Peyer's patch (tissue), 4 donors: ENCODE measurements around the gene ZNF595. TPM values are rescaled to one million over a fixed set of nuclear protein-coding genes. Genes with fewer than 3 reads are reported as not detected.
"Not testable (repeated sequence)": the region's sequence is repeated elsewhere in the genome, so short reads cannot be mapped to it uniquely, and the experiment has no call there.

Experiments used
- DNase-seq, 3 donors: peaks; one replicate each; pipeline ENCODE4 v3.0.0-alpha.2; 2017 to 2019
- H3K27ac ChIP-seq, 4 donors: fragments of 200-600 bp; sonication (generic); one replicate each; pipeline ENCODE4 v1.5.1; 2016 to 2019
- H3K27me3 ChIP-seq, 2 donors: fragments of 200-600 bp; sonication (generic); one replicate each; pipeline ENCODE4 v1.5.1; 2019
- H3K36me3 ChIP-seq, 3 donors: fragments of 200-600 bp; sonication (generic); one replicate each; pipeline ENCODE4 v1.5.1; 2016 to 2019
- H3K4me1 ChIP-seq, 4 donors: fragments of 200-600 bp; sonication (generic); one replicate each; pipeline ENCODE4 v1.5.1; 2016 to 2019
- H3K4me3 ChIP-seq, 4 donors: fragments of 200-600 bp; sonication (generic); 1 replicate in 3 of 4; 2 replicates in 1 of 4; pipeline ENCODE4 v1.5.1; 2016 to 2019; ENCODE audit warnings: mild to moderate bottlenecking in 1 of 4
- H3K9me3 ChIP-seq, 4 donors: fragments of 200-600 bp; sonication (generic); one replicate each; pipeline ENCODE4 v1.5.1; 2016 to 2019; ENCODE audit warnings: mild to moderate bottlenecking in 1 of 4
- CTCF ChIP-seq, 6 experiments: fragments of 450-650 bp in 4 of 6; fragments of 200-600 bp in 2 of 6; sonication (generic) in 1 of 6; IDR thresholded peaks; one replicate each; pipeline ENCODE4 v1.5.1; 2017 to 2019; ENCODE audit warnings: antibody characterized with exemption in 6 of 6, mild to moderate bottlenecking in 3 of 6, moderate library complexity in 1 of 6
- total RNA-seq, 4 donors: library from RNA; depleted of rRNA; stranded (reverse); fragments of >200 nt; gene quantifications; one replicate each; pipeline ENCODE4 v1.1.0, GENCODE V29; 2016

Gene ZNF595
- total RNA-seq, 4 donors from 2014 or later = 8.9 to 52.8 (median 26.9) TPM

DNA sequence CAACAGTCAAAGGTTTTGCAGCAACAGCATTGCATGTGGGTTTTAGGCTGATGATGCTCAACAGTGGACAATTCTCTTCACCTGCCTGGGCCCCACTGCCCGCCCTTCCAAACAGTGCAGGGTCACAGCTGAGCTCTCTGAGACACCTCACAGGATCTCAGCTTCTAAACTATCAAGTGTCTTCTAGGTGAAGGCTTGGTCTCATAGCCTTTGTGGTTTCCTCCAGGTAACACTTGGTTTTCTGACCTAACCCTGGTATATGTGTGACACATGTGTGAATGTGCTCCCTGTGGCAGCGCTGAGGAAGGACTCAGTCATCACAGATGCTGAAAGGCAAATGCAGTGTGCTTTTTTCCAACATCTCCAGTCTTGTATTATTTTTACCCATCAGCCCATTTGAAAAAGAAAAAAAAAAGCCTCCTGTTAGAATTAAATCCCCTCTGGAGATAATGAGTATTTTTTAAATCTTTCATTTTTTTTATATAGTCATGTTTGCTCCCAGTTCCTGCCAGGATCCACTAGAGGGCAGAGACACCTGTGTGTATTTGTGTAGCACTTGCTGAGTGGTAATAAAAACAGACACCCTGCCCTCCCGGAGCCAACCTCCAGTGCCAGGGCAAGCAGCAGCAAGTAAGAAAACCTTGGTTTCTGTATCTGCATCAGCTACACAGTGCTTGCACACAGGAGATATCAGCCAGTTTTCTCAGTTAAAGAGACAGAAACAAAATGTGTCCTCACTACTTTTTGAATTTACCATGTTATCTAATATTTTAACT, 24.2 kb upstream of the ZNF595 start:
- H3K9me3 ChIP-seq, H3K27me3 ChIP-seq, H3K4me1 ChIP-seq, H3K36me3 ChIP-seq, H3K27ac ChIP-seq, H3K4me3 ChIP-seq: not testable (repeated sequence)
- peak in 1 of 6 experiments; percentile 17 for TF ChIP-seq CTCF (IDR thresholded peaks at IDR 0.05)
- peak in 2 of 3 donors; percentile 19 to 61 for DNase-seq

- H3K27me3 ChIP-seq = not testable (repeated sequence)
These were observed 19.8 kb upstream of the ZNF595 start for GRCh38 chr4:33314-33713.

GRCh38 chr4:36559-37415, 16.3 kb upstream of the ZNF595 start:
- not testable (repeated sequence) for H3K27me3 ChIP-seq, H3K9me3 ChIP-seq, H3K4me3 ChIP-seq, H3K36me3 ChIP-seq, H3K4me1 ChIP-seq, H3K27ac ChIP-seq, DNase-seq

More at GRCh38 chr4:33314-33713, 19.8 kb upstream of the ZNF595 start:
- not testable (repeated sequence) for H3K9me3 ChIP-seq, DNase-seq, H3K36me3 ChIP-seq, H3K4me3 ChIP-seq, H3K4me1 ChIP-seq, H3K27ac ChIP-seq

- not testable (repeated sequence) for DNase-seq, H3K9me3 ChIP-seq, H3K4me1 ChIP-seq, H3K27ac ChIP-seq, H3K4me3 ChIP-seq, H3K36me3 ChIP-seq, H3K27me3 ChIP-seq
These were observed 14.9 kb upstream of the ZNF595 start for GRCh38 chr4:38202-38601.

GRCh38 chr4:43375-43774, 9.7 kb upstream of the ZNF595 start:
- not testable (repeated sequence) for H3K4me1 ChIP-seq, H3K4me3 ChIP-seq, DNase-seq, H3K27me3 ChIP-seq, H3K36me3 ChIP-seq, H3K9me3 ChIP-seq, H3K27ac ChIP-seq

DNA sequence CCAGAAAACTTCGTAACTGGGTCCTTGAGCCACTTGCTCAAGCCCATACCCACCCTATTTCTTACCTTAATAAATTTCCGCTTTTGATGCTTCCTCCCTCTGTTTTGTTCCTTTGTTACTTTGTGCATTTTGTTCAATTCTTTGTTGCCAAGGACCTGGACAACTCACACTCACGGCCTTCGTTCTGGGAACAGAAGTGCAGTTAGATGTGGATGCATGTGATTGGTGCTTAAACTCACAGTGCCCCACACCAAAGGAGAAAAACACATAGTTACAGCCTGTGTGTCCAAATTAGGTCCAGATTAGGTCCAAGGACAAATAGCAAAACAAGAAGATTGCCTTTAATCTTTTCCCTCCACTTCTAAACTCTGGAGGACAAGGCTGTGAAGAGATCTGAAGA, 1.9 kb upstream of the ZNF595 start:
- H3K4me1 ChIP-seq, H3K9me3 ChIP-seq, H3K27me3 ChIP-seq, H3K36me3 ChIP-seq, H3K27ac ChIP-seq, H3K4me3 ChIP-seq: not testable (repeated sequence)
- DNase-seq = peak in 1 of 3 donors; percentile 38

DNA sequence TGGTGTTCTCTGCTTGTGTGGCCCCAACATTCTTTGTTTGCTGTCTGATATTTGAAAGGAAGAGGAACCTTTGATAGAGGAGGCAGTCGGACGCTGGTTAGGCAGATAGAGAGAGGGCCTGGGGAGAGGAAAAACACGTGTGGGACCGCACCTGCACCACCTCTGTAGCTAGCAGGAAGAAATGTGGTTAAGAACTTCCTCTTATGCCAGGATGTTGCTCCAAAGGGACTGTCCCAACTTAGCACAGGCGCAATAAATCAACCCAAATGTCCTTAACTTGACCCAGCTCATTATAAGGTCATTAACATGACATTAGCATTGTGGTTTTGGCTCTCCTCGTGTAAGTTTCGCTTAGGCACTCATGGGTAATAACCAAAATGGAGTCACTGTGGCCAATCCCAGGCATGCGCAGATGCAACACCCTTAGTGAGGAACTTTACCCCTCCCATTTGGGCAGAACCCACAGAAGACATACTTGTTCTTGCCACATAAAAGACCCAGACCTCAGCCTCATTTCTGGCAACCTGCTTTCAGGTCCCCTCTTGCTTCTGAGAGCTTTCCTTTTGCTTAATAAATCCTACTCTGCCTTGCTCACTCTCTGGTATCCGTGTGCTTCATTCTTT, 1.4 kb upstream of the ZNF595 start:
- H3K4me1 ChIP-seq, H3K9me3 ChIP-seq, H3K27me3 ChIP-seq, H3K4me3 ChIP-seq, H3K27ac ChIP-seq, H3K36me3 ChIP-seq: not testable (repeated sequence)
- peak in 2 of 3 donors; percentile 22 to 61 for DNase-seq

DNA sequence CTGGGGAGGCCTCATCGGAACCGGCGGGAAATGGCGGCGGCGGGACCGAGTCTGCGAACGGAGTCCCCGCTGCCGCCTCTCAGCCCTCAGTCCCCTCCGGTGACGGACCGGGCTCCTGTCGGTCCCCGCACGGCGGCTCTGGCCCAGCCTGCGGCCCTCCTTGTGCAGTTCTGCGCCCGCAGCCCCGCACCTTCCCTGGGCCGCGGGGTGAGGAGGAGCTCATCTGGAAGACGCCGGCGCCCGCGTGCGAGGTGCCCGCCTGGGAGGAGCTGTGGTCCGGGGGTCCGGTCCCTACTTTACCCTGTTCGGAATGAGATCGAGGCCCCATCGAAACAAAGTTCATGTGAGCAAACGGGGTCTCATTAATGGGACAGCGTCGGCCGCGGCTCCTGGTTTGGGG, 400 bp downstream of the ZNF595 start:
- not testable (repeated sequence) for DNase-seq, H3K27me3 ChIP-seq, H3K4me1 ChIP-seq, H3K36me3 ChIP-seq, H3K9me3 ChIP-seq
- Histone ChIP-seq H3K4me3 (peak overlapping the region in 3 of 4 donors; percentile 28 to 35 (median 32)), H3K27ac (peak overlapping the region in 1 of 4 donors; percentile 40)

- H3K27me3 ChIP-seq, H3K27ac ChIP-seq: not testable (repeated sequence)
- H3K36me3 ChIP-seq = peaks cover 0 to 11% (median 0%) of the 10 kb centered on the region in 3 donors
These were observed 11.6 kb downstream of the ZNF595 start for GRCh38 chr4:64733-65132.

More at GRCh38 chr4:64733-65132, 11.6 kb downstream of the ZNF595 start:
- H3K4me3 ChIP-seq, DNase-seq, H3K4me1 ChIP-seq: not testable (repeated sequence)
- peaks cover 0 to 15% (median 0%) of the 10 kb centered on the region in 4 donors for H3K9me3 ChIP-seq
